Subcutaneous abdominal adipose tissue (tissue), 5 donors: ENCODE results near the gene NOL4L.

ENCODE experiments used
- H3K27ac ChIP-seq: one replicate; pipeline ENCODE4 v1.7.0; 2013; ENCODE audit warnings: low read depth, mild to moderate bottlenecking, inconsistent platforms, low read length, moderate library complexity
- H3K27me3 ChIP-seq, 5 donors: one replicate each; pipeline ENCODE4 v1.7.0; 2013; ENCODE audit warnings: low read length in 5 of 5, inconsistent platforms in 1 of 5; ENCODE audit not compliant: control insufficient read depth in 5 of 5, insufficient read depth in 4 of 5
- H3K36me3 ChIP-seq, 5 donors: one replicate each; pipeline ENCODE4 v1.7.0; 2013; ENCODE audit warnings: low read length in 5 of 5; ENCODE audit not compliant: control insufficient read depth in 5 of 5, insufficient read depth in 5 of 5
- H3K4me1 ChIP-seq, 5 donors: one replicate each; pipeline ENCODE4 v1.7.0; 2013; ENCODE audit warnings: low read length in 5 of 5, mild to moderate bottlenecking in 3 of 5, moderate library complexity in 1 of 5; ENCODE audit not compliant: control insufficient read depth in 5 of 5, insufficient read depth in 5 of 5
- H3K4me3 ChIP-seq, 5 donors: one replicate each; pipeline ENCODE4 v1.7.0; 2013; ENCODE audit warnings: low read length in 5 of 5, low read depth in 1 of 5
- H3K9ac ChIP-seq, 5 donors: one replicate each; pipeline ENCODE4 v1.7.0; 2013; ENCODE audit warnings: low read length in 5 of 5, mild to moderate bottlenecking in 4 of 5, moderate library complexity in 3 of 5
- H3K9me3 ChIP-seq, 5 donors: one replicate each; pipeline ENCODE4 v1.7.0; 2013; ENCODE audit warnings: low read length in 5 of 5; ENCODE audit not compliant: control insufficient read depth in 5 of 5
- donor health status: healthy.
- donor health status: healthy.
- donor health status: healthy.
- donor health status: healthy.
- donor health status: healthy.

Gene NOL4L

DNA sequence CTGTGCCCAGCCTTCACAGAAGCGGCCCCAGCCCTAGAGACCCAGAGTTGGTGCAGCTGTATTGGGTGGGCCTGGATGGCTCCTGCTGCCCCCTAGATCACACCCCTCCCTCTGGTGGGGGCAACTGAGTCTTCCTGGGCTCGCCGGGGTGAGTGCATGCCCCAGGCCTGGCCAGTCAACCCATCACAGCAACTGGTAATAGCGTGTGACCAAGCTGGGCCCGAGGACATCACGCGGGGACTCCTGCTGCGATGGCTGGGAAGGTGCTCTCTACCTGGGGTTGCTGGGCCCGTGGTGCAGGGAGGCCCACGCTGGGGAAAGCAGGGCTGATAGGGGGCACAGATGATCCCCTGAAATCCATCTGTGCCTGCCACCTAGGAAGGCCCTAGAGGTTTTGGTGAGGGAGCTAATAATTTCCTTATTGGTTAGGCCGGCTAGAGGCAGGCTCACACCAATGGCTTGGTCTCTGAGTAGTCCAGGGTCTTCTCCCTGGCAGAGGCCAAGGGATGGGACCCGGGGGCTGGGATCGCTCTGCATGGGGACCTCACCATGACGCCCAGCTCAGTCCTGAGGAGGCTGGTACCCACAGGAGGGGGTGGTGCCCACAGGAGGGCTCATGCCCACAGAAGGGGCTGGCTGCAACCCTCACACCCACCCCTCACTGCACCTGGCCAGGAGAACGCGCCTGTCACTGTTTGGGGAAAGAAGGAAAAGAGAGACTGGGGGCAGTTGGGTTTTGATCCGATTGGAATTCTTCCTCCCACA is 123.1 kb downstream of the NOL4L start:
- H3K9ac ChIP-seq: no peak overlapping the region
- H3K27ac ChIP-seq: no peak overlapping the region
- peaks cover 0 to 24% (median 8%) of the 10 kb centered on the region in 5 donors for H3K36me3 ChIP-seq
- H3K27me3 ChIP-seq: no peaks in the 10 kb centered on the region
- H3K4me3 ChIP-seq: no peak overlapping the region
- H3K9me3 ChIP-seq: no peaks in the 10 kb centered on the region
- H3K4me1 ChIP-seq: peaks cover 2 to 60% (median 53%) of the 10 kb centered on the region in 5 donors

DNA sequence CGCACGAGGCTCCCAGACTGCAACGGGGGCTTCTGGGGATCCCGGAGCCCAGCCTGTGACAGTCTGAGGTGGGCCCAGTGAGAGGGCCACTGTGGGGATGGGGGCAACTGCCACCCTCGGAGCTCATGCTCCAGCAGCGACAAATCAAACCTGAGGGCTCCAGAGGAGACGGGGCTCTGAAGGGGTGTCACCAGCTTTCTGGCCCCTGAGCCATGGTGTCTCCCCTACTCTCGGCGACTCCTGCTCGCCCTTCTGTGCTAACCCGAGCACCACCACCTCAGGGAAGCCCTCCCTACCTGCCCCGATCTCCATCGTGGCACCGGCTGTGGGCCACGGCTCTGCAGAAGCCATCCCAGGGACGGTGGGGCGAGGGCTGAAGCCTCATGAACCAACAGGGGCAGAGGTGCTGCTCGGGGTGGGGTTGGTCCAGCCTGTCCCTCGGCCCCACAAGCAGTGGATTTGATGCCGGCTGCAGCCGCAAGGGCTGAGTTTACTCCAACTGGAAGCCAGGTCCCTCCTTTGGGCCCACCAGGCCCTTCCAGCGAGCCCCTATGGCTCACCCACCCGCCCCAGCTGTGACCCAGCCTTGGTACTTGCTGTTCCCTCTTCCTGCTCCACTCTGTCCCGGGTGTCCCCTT is 124.3 kb downstream of the NOL4L start:
- H3K27me3 ChIP-seq: no peaks in the 10 kb centered on the region
- H3K9me3 ChIP-seq: no peaks in the 10 kb centered on the region
- H3K4me3 ChIP-seq: no peak overlapping the region
- H3K27ac ChIP-seq: no peak overlapping the region
- peaks cover 0 to 30% (median 9%) of the 10 kb centered on the region in 5 donors for H3K36me3 ChIP-seq
- H3K9ac ChIP-seq: no peak overlapping the region
- peaks cover 2 to 55% (median 50%) of the 10 kb centered on the region in 5 donors for H3K4me1 ChIP-seq

GRCh38 chr20:32460231-32460630 is 124.9 kb downstream of the NOL4L start:
- peaks cover 0 to 36% (median 14%) of the 10 kb centered on the region in 5 donors for H3K36me3 ChIP-seq
- peaks cover 2 to 50% (median 45%) of the 10 kb centered on the region in 5 donors for H3K4me1 ChIP-seq
- no peak overlapping the region for H3K9ac ChIP-seq
- H3K9me3 ChIP-seq: no peaks in the 10 kb centered on the region
- H3K4me3 ChIP-seq: no peak overlapping the region
- no peak overlapping the region for H3K27ac ChIP-seq
- no peaks in the 10 kb centered on the region for H3K27me3 ChIP-seq

DNA sequence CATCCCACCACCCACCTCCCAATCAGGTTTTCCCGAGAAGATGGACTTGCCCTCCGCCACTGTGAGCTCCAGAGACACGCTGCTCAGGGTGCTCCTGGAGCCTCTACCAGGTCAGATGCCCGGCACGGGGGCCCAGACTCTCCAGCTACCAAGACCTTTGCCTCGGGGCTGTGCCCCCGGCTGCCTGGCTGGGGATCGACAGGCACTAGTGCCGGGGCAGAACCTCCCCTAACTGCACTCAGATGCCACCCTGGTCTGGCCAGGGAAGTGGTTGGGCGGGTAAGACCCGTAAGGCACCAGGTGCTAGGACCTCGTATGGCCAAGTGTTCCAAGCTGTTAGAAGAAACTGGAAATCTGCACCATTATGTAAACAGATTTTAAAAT is 126.3 kb downstream of the NOL4L start:
- Histone ChIP-seq H3K4me3 (no peak overlapping the region), H3K27ac (no peak overlapping the region), H3K9ac (no peak overlapping the region), H3K4me1 (peaks cover 2 to 39% (median 31%) of the 10 kb centered on the region in 5 donors), H3K9me3 (no peaks in the 10 kb centered on the region), H3K36me3 (peaks cover 0 to 46% (median 26%) of the 10 kb centered on the region in 5 donors), H3K27me3 (no peaks in the 10 kb centered on the region)

DNA sequence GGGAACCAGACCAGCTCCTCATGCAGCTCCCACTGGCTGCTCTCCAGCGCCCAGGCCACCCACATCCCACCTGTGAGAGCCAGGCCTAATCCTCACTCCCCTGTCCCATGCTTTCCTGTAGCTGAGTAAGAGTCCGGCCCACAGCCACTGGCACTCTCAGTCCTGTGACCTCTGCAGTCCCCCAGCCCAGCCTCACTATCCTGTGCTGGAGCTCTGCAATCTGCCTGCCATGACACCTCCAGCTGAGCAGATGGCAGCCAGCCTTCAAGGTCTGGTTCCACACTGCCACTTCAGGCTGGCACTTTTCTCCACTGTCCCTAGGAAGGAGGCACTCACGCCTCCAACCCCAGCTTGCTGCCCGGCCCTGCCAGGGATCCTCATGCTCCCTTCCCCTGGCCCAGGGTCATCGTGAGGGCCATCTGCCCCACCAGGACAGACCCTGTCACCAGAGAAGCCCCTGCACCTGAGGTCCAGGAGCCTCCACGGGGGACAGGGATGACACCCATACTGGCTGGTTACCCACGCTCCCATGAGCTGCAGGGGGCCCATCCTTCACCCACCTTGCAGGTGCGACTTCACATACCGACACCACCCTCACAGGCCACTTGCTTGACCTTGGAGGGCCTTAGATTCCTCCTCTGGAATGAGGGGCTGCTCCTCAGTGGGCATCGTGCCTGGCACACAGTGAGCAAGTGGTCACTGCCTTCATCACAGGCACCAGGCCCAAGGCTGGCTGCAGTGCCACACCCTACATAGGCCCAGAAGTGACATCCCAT is 126.9 kb downstream of the NOL4L start:
- no peaks in the 10 kb centered on the region for H3K9me3 ChIP-seq
- H3K27ac ChIP-seq: no peak overlapping the region
- peaks cover 2 to 34% (median 25%) of the 10 kb centered on the region in 5 donors for H3K4me1 ChIP-seq
- H3K9ac ChIP-seq: no peak overlapping the region
- peaks cover 0 to 51% (median 32%) of the 10 kb centered on the region in 5 donors for H3K36me3 ChIP-seq
- no peak overlapping the region for H3K4me3 ChIP-seq
- no peaks in the 10 kb centered on the region for H3K27me3 ChIP-seq

DNA sequence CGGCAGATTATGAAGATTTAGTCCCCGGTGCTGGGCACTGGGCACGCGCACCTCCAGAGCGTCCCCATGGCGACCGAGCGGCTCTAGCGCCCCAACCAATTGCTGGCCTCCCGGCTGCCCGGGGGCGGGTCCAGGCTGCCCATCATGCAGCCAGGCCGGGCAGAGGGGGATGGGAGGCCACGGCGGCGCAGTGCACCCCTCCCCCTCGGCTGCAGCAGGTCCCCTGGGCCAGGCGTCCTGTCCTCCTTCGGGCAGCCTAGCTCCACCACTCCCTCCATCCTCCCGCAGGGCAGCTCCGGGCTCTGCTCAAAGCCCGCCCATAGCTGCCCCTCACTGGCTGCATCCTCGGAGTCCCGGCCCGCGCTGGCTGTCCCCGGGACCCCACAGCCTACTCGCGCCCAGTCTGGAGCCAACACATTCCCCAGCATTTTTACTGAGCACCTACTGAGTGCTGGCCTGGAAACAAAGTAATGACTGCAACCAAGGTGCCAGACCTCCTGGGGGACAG is 127.6 kb downstream of the NOL4L start:
- Histone ChIP-seq H3K4me3 (peak overlapping the region in 4 of 5 donors; percentile 22 to 52 (median 30)), H3K9ac (no peak overlapping the region), H3K27ac (no peak overlapping the region), H3K36me3 (peaks cover 0 to 58% (median 39%) of the 10 kb centered on the region in 5 donors), H3K9me3 (no peaks in the 10 kb centered on the region), H3K4me1 (peaks cover 2 to 30% (median 20%) of the 10 kb centered on the region in 5 donors), H3K27me3 (no peaks in the 10 kb centered on the region)

- Histone ChIP-seq H3K36me3 (peaks cover 0 to 60% (median 44%) of the 10 kb centered on the region in 5 donors), H3K4me3 (peak overlapping the region in 4 of 5 donors; percentile 22 to 52 (median 30)), H3K27me3 (no peaks in the 10 kb centered on the region), H3K4me1 (peaks cover 2 to 32% (median 20%) of the 10 kb centered on the region in 5 donors), H3K9me3 (no peaks in the 10 kb centered on the region), H3K27ac (no peak overlapping the region), H3K9ac (no peak overlapping the region)
Measured at GRCh38 chr20:32456869-32457478, 128.2 kb downstream of the NOL4L start.

- H3K27me3 ChIP-seq: no peaks in the 10 kb centered on the region
- peaks cover 2 to 41% (median 26%) of the 10 kb centered on the region in 5 donors for H3K4me1 ChIP-seq
- no peaks in the 10 kb centered on the region for H3K9me3 ChIP-seq
- H3K36me3 ChIP-seq: peaks cover 0 to 66% (median 51%) of the 10 kb centered on the region in 5 donors
- no peak overlapping the region for H3K9ac ChIP-seq
- H3K4me3 ChIP-seq: no peak overlapping the region
- H3K27ac ChIP-seq: no peak overlapping the region
Measured at GRCh38 chr20:32455901-32456701, 129.0 kb downstream of the NOL4L start.
